GM21367 (cell line): Measurements from ENCODE around the gene JAK3.

Experiments
- ATAC-seq: cut with Tn5 transposase; IDR thresholded peaks from one replicate; pipeline ENCODE4 v1.9.1; 2021; ENCODE audit not compliant: unreplicated experiment

Gene JAK3

GRCh38 chr19:17866312-17866963 is 18.7 kb upstream of the JAK3 start:
- ATAC-seq = no peak

DNA sequence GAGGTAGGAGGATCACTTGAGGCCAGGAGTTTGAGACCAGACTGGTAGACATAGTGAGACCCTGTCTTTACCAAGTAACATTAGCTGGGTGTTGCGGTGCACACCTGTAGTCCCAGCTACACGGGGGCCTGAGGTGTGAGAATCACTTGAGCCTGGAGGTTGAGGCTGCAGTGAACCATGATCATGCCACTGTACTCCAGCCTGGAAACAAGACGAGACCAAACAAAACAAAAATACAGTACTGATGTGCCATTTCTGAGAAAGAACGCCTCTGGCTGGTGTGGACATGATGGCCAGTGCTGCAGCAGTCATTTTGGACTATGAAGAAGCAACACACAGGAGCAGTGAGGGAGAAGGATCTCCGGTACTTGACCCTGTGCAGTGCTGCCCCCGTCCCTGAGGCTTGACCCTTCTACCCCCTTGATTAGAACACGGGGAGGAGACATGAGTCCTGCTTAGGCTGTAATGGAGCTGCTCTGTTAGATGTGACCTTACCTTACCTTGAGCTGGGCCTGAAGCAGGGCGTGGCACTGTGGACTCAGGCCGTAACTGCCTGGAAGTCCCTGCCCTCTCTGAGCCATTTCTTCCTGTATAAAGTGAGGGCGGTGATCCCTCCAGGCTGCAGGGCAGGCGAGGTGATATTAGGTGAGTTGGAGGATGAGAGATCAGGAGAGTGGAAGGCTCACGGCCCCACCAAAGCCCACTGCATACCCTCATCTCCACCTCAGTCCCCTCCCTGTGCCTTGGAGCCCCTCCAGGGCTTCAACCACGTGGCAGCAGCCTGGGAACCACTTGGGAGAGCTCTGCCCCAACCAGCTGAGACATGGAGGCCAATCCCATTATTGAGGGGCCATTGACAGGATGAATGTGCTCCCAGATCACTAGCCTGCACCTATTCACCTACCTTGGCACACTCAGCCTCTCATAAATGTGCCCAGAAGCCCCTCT is 17.9 kb upstream of the JAK3 start:
- ATAC-seq = no peak

- ATAC-seq = no peak
Observed at GRCh38 chr19:17863520-17864182, 15.9 kb upstream of the JAK3 start.

DNA sequence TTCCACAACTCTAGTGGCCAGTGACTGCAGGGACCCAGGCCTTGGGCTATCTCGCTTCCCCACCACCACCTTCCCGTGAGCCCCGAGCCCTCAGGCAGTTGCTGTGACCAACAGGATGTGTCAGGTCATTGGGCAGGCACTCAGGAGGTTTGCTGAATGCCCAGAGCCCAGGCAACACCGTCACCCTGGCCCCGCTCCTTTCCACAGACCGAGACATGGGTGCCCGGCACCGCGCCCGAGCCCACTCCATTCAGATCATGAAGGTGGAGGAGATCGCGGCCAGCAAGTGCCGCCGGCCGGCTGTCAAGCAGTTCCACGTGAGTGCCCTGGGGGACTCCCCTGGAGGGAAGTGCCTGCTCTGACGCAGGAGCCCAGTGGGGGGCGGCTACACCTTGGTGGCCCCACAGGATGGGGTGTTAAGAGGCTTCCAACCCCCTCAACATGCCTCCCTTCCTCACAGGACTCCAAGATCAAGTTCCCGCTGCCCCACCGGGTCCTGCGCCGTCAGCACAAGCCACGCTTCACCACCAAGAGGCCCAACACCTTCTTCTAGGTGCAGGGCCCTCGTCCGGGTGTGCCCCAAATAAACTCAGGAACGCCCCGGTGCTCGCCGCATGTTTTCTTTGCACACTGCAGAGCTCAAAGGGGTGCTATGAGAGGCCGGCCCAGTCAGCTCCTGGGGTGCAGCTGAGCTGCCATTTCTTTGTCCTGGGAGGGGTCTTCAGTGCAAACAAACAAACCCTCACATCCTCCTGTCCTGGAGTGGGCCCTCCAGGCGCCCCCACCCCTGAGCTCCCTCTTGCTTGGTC is 15.1 kb upstream of the JAK3 start:
- no peak for ATAC-seq

DNA sequence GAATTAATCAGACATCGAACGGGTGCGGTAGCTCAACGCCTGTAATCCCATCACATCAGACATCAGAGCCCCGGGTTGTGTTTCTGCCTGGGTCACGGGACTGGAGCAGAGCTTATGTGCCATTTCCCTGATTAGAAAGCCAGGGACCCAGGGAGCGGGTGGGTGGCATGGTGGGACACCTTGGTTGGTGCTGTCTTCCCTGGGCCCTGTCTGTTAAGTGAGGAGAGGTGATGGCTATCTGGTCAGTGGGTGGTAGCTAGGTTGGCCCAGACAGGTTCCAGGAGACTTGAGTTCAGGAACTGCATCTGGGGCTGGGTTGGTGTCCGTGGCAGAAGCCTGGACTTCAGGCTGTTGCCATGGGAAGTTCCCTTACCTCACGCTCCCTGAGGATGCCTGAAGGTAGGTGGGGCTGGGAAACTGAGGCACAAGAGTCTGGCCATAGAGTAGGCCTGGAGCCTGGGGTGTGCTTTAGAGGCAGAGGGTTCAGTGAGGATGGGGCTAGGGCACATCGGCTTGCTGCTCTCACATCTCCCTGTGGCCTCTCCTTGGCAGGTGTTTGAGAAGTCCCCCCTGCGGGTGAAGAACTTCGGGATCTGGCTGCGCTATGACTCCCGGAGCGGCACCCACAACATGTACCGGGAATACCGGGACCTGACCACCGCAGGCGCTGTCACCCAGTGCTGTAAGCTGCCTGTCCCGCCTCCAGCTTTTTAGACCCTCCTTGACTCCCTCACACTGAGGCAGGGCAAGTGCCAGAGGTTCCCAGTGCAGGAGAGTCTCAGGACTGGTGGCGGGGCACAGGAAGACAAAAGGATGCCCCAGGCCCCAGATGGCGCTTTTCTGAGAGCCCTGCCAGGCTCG is 14.0 kb upstream of the JAK3 start:
- no peak for ATAC-seq

GRCh38 chr19:17860993-17861360 is 13.2 kb upstream of the JAK3 start:
- no peak for ATAC-seq

DNA sequence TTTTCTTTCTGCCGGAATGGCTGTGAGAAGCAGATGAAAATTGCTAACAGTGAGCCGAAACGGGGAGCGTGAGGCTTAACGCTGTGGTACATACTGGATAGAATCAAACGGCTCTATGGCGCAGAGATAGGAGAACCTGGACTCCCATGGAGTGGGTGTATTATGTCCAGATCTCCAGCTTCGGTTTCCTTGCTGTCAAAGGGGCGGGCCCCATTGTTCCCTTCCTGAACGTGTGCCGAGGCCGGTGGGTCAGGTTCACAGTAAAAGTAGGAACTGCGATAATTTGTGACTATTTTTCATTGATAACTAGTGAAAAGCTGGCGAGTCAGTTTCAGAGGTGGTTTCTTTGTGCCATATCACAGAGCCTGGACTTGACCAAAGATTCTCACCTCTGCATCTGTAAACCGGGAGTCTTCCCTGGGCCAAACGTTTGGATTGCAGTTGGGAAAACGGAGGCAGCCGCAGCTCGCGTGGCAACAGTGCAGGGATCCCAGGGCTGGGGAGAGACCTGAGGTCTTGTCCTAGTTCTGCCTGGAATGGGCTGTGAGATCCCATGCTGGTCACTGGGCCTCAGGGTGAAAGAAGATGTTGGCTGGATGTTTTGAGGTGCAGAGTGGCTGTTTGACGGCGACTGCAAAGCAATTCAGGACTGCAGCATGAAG is 12.7 kb upstream of the JAK3 start:
- no peak for ATAC-seq

GRCh38 chr19:17859533-17860330 is 11.9 kb upstream of the JAK3 start, which contains the start of gene RPL18A:
TSS of gene RPL18A (plus strand) at chr19:17859910. CDS start at chr19:17859957, 47 bp downstream.
- peak; percentile 79 for ATAC-seq

- ATAC-seq = no peak
Observed at GRCh38 chr19:17855280-17856152, 7.7 kb upstream of the JAK3 start.

DNA sequence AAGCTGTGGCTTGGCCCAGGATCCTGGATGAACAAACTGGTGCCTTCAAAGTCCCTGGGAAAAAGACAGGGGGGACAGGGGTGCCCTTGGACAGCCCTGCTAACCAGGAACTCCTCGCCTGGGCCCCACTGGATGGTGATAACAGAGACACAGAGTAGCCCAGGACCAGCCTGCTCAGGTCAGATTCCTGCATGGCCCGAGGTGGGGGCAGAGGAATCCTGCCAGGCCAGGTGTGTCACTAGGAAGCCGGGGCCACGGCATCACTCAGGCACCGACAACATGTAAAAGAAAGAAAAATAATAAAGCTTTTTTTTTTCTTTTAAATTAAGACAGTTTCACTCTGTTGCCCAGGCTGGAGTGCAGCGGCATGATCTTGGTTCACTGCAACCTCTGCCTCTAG is 6.3 kb upstream of the JAK3 start:
- no peak for ATAC-seq

DNA sequence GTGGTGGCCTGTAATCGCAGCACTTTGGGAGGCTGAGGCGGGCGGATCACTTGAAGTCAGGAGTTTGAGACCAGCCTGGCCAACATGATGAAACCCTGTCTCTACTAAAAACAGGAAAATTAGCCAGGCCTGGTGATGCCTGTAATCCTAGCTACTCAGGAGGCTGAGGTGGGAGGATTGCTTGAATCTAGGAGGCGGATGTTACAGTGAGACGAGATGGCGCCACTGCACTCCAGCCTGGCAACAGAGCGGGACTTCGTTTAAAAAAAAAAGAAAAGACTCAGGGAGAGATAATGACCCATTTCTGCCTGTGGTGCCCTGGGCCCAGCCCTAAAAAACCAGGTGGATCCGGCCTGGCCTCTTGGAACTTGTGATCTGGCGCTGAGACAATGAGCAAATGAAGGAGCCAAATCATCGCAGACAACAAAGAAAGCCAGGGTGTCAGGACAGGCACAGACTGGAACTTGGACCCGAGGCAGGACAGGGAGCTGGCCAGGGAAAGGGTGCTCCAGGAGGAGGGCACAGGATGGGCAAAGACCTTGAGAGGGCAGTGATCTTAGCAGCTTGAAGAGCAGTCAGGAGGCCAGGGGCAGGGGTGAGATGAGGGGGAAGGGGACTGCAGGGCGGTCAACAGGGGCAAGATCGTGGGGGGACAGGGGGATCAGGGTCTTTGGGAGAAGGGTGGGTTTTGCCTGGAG is 962 bp upstream of the JAK3 start:
- ATAC-seq = no peak

- ATAC-seq = no peak
Observed at GRCh38 chr19:17846146-17846545, 1.6 kb downstream of the JAK3 start.

DNA sequence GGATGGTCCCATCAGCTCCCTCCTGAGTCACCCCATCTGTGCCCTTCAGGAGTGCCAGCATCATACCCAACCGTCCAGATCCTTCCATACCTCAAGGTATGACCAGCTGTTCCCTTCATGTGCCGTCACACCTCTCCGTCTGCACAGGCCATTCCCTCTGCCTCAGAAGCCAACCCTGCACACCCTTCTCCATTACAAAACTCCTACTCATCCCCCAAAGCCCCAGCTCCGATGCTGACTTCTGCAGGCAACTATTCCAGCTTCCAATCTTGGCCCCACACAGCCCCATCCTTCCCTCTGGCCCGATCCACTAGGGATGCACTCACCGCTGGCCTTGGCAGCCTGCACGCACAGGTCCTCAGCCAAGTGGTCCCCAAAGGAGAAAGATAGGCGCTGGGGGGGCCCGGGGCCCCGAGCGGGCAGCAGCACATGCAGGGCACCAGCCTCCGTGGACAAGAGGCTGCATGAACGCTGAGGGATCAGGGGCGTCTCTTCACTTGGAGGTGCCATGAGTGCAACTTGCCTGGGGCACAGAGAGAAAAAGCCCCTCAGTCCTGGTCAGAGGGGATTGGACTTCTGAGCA is 3.8 kb downstream of the JAK3 start:
- ATAC-seq = no peak

DNA sequence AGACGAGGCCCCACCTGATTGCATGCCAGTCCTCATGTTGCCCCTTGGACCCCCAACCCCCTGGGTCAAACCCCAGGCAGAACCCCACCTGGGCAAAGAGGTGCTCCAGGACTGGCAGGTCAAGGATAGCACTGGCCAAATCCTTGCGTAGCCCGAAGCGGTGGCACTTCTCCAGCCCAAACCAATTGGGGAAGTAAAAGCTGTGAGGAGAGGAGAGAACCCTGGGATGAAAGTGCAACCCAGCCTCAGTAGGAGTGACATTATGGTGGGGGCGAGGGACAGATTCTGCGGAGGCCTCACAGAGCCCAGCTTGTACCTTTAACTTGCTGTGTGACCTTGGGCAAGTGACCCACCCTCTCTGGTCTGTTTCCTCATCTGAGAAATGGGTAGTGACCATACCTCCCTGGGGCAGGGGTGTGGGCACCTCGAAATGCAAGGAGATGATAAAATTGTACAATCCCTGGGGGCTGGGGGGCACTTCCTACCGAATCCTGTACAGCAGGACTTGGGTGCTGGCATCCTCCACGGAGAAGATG is 4.4 kb downstream of the JAK3 start:
- ATAC-seq = no peak

GRCh38 chr19:17842663-17843291 is 5.0 kb downstream of the JAK3 start:
- ATAC-seq = no peak
